ENCODE results near the gene NPAS2. TPM values are rescaled to one million over a fixed set of nuclear protein-coding genes. Genes with fewer than 3 reads are reported as not detected.

NPAS2 gene
- total RNA-seq, 3 donors from 2014 or later (not counting 1 experiment from before 2014, with no cell fraction given) = not detected

DNA sequence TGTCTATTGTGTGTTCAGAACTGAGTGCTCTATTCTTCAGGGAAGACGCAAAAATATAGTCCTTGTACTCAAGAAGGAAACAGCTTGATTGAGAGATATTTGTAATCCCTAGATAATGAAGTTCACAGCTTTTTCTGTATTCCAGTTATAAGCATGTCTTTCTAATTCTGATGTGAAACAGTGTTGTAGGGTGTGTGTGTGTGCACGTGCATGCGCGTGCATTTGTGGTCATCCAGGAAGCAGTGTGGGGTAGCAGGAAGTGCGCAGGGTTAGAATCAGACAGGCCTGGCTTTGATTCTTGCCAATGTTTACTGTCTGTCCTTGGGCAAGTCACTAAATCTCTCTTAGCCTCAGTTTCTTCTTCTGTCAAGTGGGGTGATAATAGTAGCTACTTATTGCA lies 87.9 kb downstream of the NPAS2 start:
- no peaks in the 10 kb centered on the region for H3K27me3 ChIP-seq (ENCODE audit: control insufficient read depth, insufficient read depth, low read length)
- WGBS (ENCODE audit: insufficient coverage) = 42% methylated on average over 5 of the region's 5 CpGs
- H3K4me1 ChIP-seq (ENCODE audit: control insufficient read depth, insufficient read depth, low read length) = no peaks in the 10 kb centered on the region
- no peak for TF ChIP-seq CTCF (IDR thresholded peaks at IDR 0.05)
- no peak overlapping the region for H3K27ac ChIP-seq (ENCODE audit: low read length)
- Mint-ChIP-seq H3K36me3 (no peaks in the 10 kb centered on the region), H3K9me3 (no peaks in the 10 kb centered on the region), H3K27me3 (ENCODE audit: low read depth in 2 of 2) (peaks cover 10 to 15% of the 10 kb centered on the region in 2 donors), H3K27ac (no peak overlapping the region), H3K4me1 (peaks cover 0 to 9% of the 10 kb centered on the region in 2 donors), H3K4me3 (no peak overlapping the region)
- H3K9me3 ChIP-seq (ENCODE audit: control insufficient read depth, insufficient read depth, low read length) = no peaks in the 10 kb centered on the region
- intact Hi-C loops (cut with micrococcal nuclease) = no loop called here
- no peak overlapping the region for H3K4me3 ChIP-seq (ENCODE audit: low read length)
- no peaks in the 10 kb centered on the region for H3K36me3 ChIP-seq (ENCODE audit: control insufficient read depth, insufficient read depth, low read length)
- peak in 2 of 3 donors; percentile 15 to 33 for ATAC-seq
- no peak for DNase-seq

DNA sequence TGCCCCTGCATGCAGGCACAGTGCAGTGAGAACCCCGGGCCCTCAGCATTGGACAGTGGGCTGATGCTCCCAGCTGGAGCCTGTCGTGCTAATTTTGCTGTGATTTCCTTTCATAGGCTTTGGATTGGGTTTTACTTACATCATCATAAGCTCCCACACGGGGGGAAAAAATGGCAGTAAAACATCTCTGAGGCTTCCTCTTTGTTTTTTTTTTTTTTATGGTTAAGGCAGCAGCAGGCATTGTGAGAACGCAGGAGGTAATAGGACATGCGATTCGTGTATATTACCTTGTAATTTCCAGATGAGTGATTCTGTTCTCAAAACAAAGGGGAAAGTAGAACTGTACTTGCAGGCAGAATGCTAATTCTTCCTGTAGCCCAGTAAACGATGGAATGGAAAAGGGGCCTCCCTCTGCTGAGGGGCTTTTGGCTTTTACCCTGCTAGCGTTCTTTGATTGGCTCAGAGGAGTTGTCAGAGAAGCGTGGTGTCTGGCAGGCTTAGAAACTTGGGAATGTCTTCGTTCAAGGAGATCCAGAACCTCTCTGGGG lies 89.7 kb downstream of the NPAS2 start:
- Mint-ChIP-seq H3K4me1 (peaks cover 0 to 9% of the 10 kb centered on the region in 2 donors), H3K27me3 (ENCODE audit: low read depth in 2 of 2) (peaks cover 13 to 18% of the 10 kb centered on the region in 2 donors), H3K27ac (no peak overlapping the region), H3K9me3 (no peaks in the 10 kb centered on the region), H3K36me3 (no peaks in the 10 kb centered on the region), H3K4me3 (no peak overlapping the region)
- no peak overlapping the region for H3K27ac ChIP-seq (ENCODE audit: low read length)
- DNase-seq (no peak), ATAC-seq (no peak)
- TF ChIP-seq CTCF (IDR thresholded peaks at IDR 0.05) = no peak
- no peaks in the 10 kb centered on the region for H3K36me3 ChIP-seq (ENCODE audit: control insufficient read depth, insufficient read depth, low read length)
- intact Hi-C loops (cut with micrococcal nuclease) = no loop called here
- H3K9me3 ChIP-seq (ENCODE audit: control insufficient read depth, insufficient read depth, low read length) = no peaks in the 10 kb centered on the region
- H3K27me3 ChIP-seq (ENCODE audit: control insufficient read depth, insufficient read depth, low read length) = no peaks in the 10 kb centered on the region
- WGBS (ENCODE audit: insufficient coverage) = 73% methylated on average over 9 of the region's 10 CpGs
- no peaks in the 10 kb centered on the region for H3K4me1 ChIP-seq (ENCODE audit: control insufficient read depth, insufficient read depth, low read length)
- no peak overlapping the region for H3K4me3 ChIP-seq (ENCODE audit: low read length)

DNA sequence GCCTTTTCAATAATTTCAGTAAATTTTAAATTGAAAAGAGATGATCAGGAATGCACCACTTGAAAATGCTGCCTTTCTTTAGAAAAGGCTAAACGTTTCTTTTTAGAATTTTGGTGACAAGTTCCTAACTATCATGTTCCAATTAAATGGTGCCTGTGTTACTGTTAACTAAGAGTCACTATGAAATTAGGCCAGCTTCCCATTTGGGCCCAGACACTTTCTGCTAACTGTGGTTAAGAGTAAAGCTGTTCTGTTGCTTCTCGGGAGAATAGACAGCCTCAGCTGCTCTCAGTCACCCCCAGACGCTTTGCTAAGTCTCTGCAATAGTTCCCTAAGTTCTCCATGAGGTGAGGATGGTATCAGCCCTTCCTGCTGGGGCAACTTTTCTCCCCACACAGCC lies 90.2 kb downstream of the NPAS2 start:
- Mint-ChIP-seq H3K4me1 (peaks cover 0 to 9% of the 10 kb centered on the region in 2 donors), H3K9me3 (no peaks in the 10 kb centered on the region), H3K27me3 (ENCODE audit: low read depth in 2 of 2) (peaks cover 15 to 23% of the 10 kb centered on the region in 2 donors), H3K36me3 (no peaks in the 10 kb centered on the region), H3K27ac (no peak overlapping the region), H3K4me3 (no peak overlapping the region)
- WGBS (ENCODE audit: insufficient coverage) = 80% methylated on average over 3 of the region's 3 CpGs
- Histone ChIP-seq H3K36me3 (ENCODE audit: control insufficient read depth, insufficient read depth, low read length) (no peaks in the 10 kb centered on the region), H3K4me3 (ENCODE audit: low read length) (no peak overlapping the region), H3K9me3 (ENCODE audit: control insufficient read depth, insufficient read depth, low read length) (no peaks in the 10 kb centered on the region), H3K27ac (ENCODE audit: low read length) (no peak overlapping the region), H3K4me1 (ENCODE audit: control insufficient read depth, insufficient read depth, low read length) (no peaks in the 10 kb centered on the region), H3K27me3 (ENCODE audit: control insufficient read depth, insufficient read depth, low read length) (no peaks in the 10 kb centered on the region)
- no peak for DNase-seq
- intact Hi-C loops (cut with micrococcal nuclease) = no loop called here
- ATAC-seq = no peak
- no peak for TF ChIP-seq CTCF (IDR thresholded peaks at IDR 0.05)

GRCh38 chr2:100919316-100919715 lies 99.4 kb downstream of the NPAS2 start:
- peak in 1 of 2 donors; percentile 35 for DNase-seq
- Histone ChIP-seq H3K36me3 (ENCODE audit: control insufficient read depth, insufficient read depth, low read length) (no peaks in the 10 kb centered on the region), H3K27me3 (ENCODE audit: control insufficient read depth, insufficient read depth, low read length) (no peaks in the 10 kb centered on the region), H3K4me3 (ENCODE audit: low read length) (no peak overlapping the region), H3K27ac (ENCODE audit: low read length) (no peak overlapping the region), H3K9me3 (ENCODE audit: control insufficient read depth, insufficient read depth, low read length) (no peaks in the 10 kb centered on the region), H3K4me1 (ENCODE audit: control insufficient read depth, insufficient read depth, low read length) (no peaks in the 10 kb centered on the region)
- Mint-ChIP-seq H3K27me3 (ENCODE audit: low read depth in 2 of 2) (peaks cover 10 to 37% of the 10 kb centered on the region in 2 donors), H3K4me1 (no peaks in the 10 kb centered on the region), H3K4me3 (no peak overlapping the region), H3K27ac (no peak overlapping the region), H3K9me3 (peaks cover 3% of the 10 kb centered on the region in 2 donors), H3K36me3 (no peaks in the 10 kb centered on the region)
- 54% methylated on average over 14 of the region's 16 CpGs for WGBS (ENCODE audit: insufficient coverage)
- intact Hi-C loops (cut with micrococcal nuclease) = no loop called here
- no peak for ATAC-seq
- peak; percentile 31 for TF ChIP-seq CTCF (IDR thresholded peaks at IDR 0.05)

All from natural killer cell (primary cell).